ENCODE results near the gene HNRNPL. TPM values are rescaled to one million over a fixed set of nuclear protein-coding genes. Genes with fewer than 3 reads are reported as not detected.

HNRNPL gene
- total RNA-seq, 3 donors from 2014 or later (not counting 1 experiment from before 2014, with no cell fraction given), result 636 to 800 (median 702) TPM

GRCh38 chr19:38853214-38853613, 3.4 kb upstream of the HNRNPL start:
- H3K4me1 ChIP-seq (ENCODE audit: control insufficient read depth, insufficient read depth, low read length), result peaks cover 56% of the 10 kb centered on the region
- H3K27ac Mint-ChIP-seq, result peak overlapping the region; percentile 99 to 100

GRCh38 chr19:38852231-38853044, 2.7 kb upstream of the HNRNPL start:
- 2% methylated on average over 42 of the region's 52 CpGs for WGBS (ENCODE audit: insufficient coverage)
- TF ChIP-seq CTCF (IDR thresholded peaks at IDR 0.05), result no peak
- Mint-ChIP-seq H3K4me1 (peaks cover 48 to 63% of the 10 kb centered on the region in 2 donors), H3K36me3 (no peaks in the 10 kb centered on the region), H3K27ac (peak overlapping the region; percentile 99 to 100), H3K4me3 (peak overlapping the region; percentile 89), H3K9me3 (no peaks in the 10 kb centered on the region), H3K27me3 (ENCODE audit: low read depth in 2 of 2) (no peaks in the 10 kb centered on the region)
- H3K9me3 ChIP-seq (ENCODE audit: control insufficient read depth, insufficient read depth, low read length), result no peaks in the 10 kb centered on the region
- no peaks in the 10 kb centered on the region for H3K27me3 ChIP-seq (ENCODE audit: control insufficient read depth, insufficient read depth, low read length)
- ATAC-seq (peak in 2 of 3 donors; percentile 8 to 14), DNase-seq (peak; percentile 78 to 82)
- intact Hi-C loops (cut with micrococcal nuclease), result loop anchor here (5.0 kb wide), 1 partner anchor 175 kb away; no protein-coding TSS in a partner anchor
- H3K4me3 ChIP-seq (ENCODE audit: low read length), result peak overlapping the region; percentile 96
- H3K4me1 ChIP-seq (ENCODE audit: control insufficient read depth, insufficient read depth, low read length), result peaks cover 56% of the 10 kb centered on the region
- peaks cover 4% of the 10 kb centered on the region for H3K36me3 ChIP-seq (ENCODE audit: control insufficient read depth, insufficient read depth, low read length)
- H3K27ac ChIP-seq (ENCODE audit: low read length), result peak overlapping the region; percentile 100

More at GRCh38 chr19:38853214-38853613, 3.4 kb upstream of the HNRNPL start:
- H3K27me3 Mint-ChIP-seq (ENCODE audit: low read depth in 2 of 2), result no peaks in the 10 kb centered on the region
- DNase-seq (no peak), ATAC-seq (no peak)
- intact Hi-C loops (cut with micrococcal nuclease), result loop anchor here (5.0 kb wide), 1 partner anchor 176 kb away; no protein-coding TSS in a partner anchor
- no peaks in the 10 kb centered on the region for H3K36me3 Mint-ChIP-seq
- peak overlapping the region; percentile 89 for H3K4me3 Mint-ChIP-seq
- Histone ChIP-seq H3K27me3 (ENCODE audit: control insufficient read depth, insufficient read depth, low read length) (no peaks in the 10 kb centered on the region), H3K27ac (ENCODE audit: low read length) (peak overlapping the region; percentile 100), H3K36me3 (ENCODE audit: control insufficient read depth, insufficient read depth, low read length) (no peaks in the 10 kb centered on the region), H3K4me3 (ENCODE audit: low read length) (no peak overlapping the region), H3K9me3 (ENCODE audit: control insufficient read depth, insufficient read depth, low read length) (no peaks in the 10 kb centered on the region)
- no peak for TF ChIP-seq CTCF (IDR thresholded peaks at IDR 0.05)
- H3K4me1 Mint-ChIP-seq, result peaks cover 43 to 59% of the 10 kb centered on the region in 2 donors
- WGBS (ENCODE audit: insufficient coverage), result 92% methylated on average over 17 of the region's 17 CpGs
- no peaks in the 10 kb centered on the region for H3K9me3 Mint-ChIP-seq

- Histone ChIP-seq H3K4me1 (ENCODE audit: control insufficient read depth, insufficient read depth, low read length) (peaks cover 57% of the 10 kb centered on the region), H3K9me3 (ENCODE audit: control insufficient read depth, insufficient read depth, low read length) (no peaks in the 10 kb centered on the region), H3K27me3 (ENCODE audit: control insufficient read depth, insufficient read depth, low read length) (no peaks in the 10 kb centered on the region), H3K4me3 (ENCODE audit: low read length) (peak overlapping the region; percentile 96), H3K36me3 (ENCODE audit: control insufficient read depth, insufficient read depth, low read length) (peaks cover 12% of the 10 kb centered on the region), H3K27ac (ENCODE audit: low read length) (peak overlapping the region; percentile 100)
- ATAC-seq (peak; percentile 19 to 37 (median 22)), DNase-seq (peak; percentile 88 to 95)
- Mint-ChIP-seq H3K27me3 (ENCODE audit: low read depth in 2 of 2) (no peaks in the 10 kb centered on the region), H3K9me3 (no peaks in the 10 kb centered on the region), H3K27ac (peak overlapping the region; percentile 99 to 100), H3K4me3 (peak overlapping the region; percentile 96), H3K36me3 (no peaks in the 10 kb centered on the region), H3K4me1 (peaks cover 48 to 63% of the 10 kb centered on the region in 2 donors)
- intact Hi-C loops (cut with micrococcal nuclease), result loop anchor here (2.0 to 5.0 kb wide), 2 partner anchors 174 to 551 kb away; no protein-coding TSS in a partner anchor
- no peak for TF ChIP-seq CTCF (IDR thresholded peaks at IDR 0.05)
- 0% methylated on average over 55 of the region's 67 CpGs for WGBS (ENCODE audit: insufficient coverage)
These were observed 1.9 kb upstream of the HNRNPL start for GRCh38 chr19:38851622-38852230.
